Lower lobe of right lung (tissue), 2 donors: ENCODE results near the gene HMGXB3. TPM values are rescaled to one million over a fixed set of nuclear protein-coding genes. Genes with fewer than 3 reads are reported as not detected.

Source experiments
- ATAC-seq, 2 donors: fragments of 200-7000 bp; cut with Tn5 transposase; one replicate each; pipeline ENCODE4 v1.9.1; 2020 to 2022; ENCODE audit warnings: mild to moderate bottlenecking in 2 of 2, moderate library complexity in 2 of 2
- DNase-seq: peaks from one replicate; pipeline ENCODE4 v3.0.0-alpha.2; 2020
- H3K27ac ChIP-seq: fragments of 200-600 bp; one replicate; pipeline ENCODE4 v1.8.0; 2022
- H3K27me3 ChIP-seq: fragments of 200-600 bp; one replicate; pipeline ENCODE4 v1.8.0; 2022; ENCODE audit warnings: low read depth
- H3K36me3 ChIP-seq: fragments of 200-600 bp; one replicate; pipeline ENCODE4 v1.8.0; 2022; ENCODE audit warnings: mild to moderate bottlenecking
- H3K4me1 ChIP-seq: fragments of 200-600 bp; one replicate; pipeline ENCODE4 v1.8.0; 2022
- H3K4me3 ChIP-seq: fragments of 200-600 bp; one replicate; pipeline ENCODE4 v1.8.0; 2022; ENCODE audit warnings: mild to moderate bottlenecking
- H3K9me3 ChIP-seq: fragments of 200-600 bp; one replicate; pipeline ENCODE4 v1.8.0; 2022
- CTCF ChIP-seq: fragments of 200-600 bp; IDR thresholded peaks from one replicate; pipeline ENCODE4 v1.8.0; 2022; ENCODE audit warnings: antibody characterized with exemption, mild to moderate bottlenecking
- intact Hi-C: fragments of 100-400 bp; cut with DNase I; formaldehyde crosslinking; loops from one replicate; pipeline ENCODE4 v1.11.0; 2022
- total RNA-seq: library from RNA; stranded (reverse); fragmentation: NEBNext Ultra II Directional; extraction: Animal tissue kit (Norgen Biotek cat#: 25700); gene quantifications from one replicate; pipeline ENCODE4 v1.2.1, GENCODE V29; 2021
- donor health status: DM: no; HTN: yes; CAD: no; lungs with severe emphysema.

Gene HMGXB3
- total RNA-seq, 1 donor from 2014 or later, result 28.3 TPM

- no peaks in the 10 kb centered on the region for H3K4me1 ChIP-seq
- H3K36me3 ChIP-seq, result peaks cover 7% of the 10 kb centered on the region
- ATAC-seq (no peak), DNase-seq (no peak)
- H3K4me3 ChIP-seq, result no peak overlapping the region
- TF ChIP-seq CTCF, result no peak
- intact Hi-C loops, result no loop called here
- H3K9me3 ChIP-seq, result no peaks in the 10 kb centered on the region
- H3K27me3 ChIP-seq, result no peaks in the 10 kb centered on the region
- no peak overlapping the region for H3K27ac ChIP-seq
Measured at GRCh38 chr5:150075806-150076205, 75.3 kb downstream of the HMGXB3 start.

GRCh38 chr5:150077060-150077459, 76.5 kb downstream of the HMGXB3 start:
- Histone ChIP-seq H3K36me3 (peaks cover 7% of the 10 kb centered on the region), H3K9me3 (no peaks in the 10 kb centered on the region), H3K27ac (no peak overlapping the region), H3K4me3 (no peak overlapping the region), H3K4me1 (peaks cover 7% of the 10 kb centered on the region), H3K27me3 (no peaks in the 10 kb centered on the region)
- DNase-seq (no peak), ATAC-seq (no peak)
- intact Hi-C loops, result no loop called here
- TF ChIP-seq CTCF, result no peak

GRCh38 chr5:150077996-150078801, 77.7 kb downstream of the HMGXB3 start:
- ATAC-seq (no peak), DNase-seq (no peak)
- H3K9me3 ChIP-seq, result no peaks in the 10 kb centered on the region
- no peak for TF ChIP-seq CTCF
- no peak overlapping the region for H3K4me3 ChIP-seq
- no peak overlapping the region for H3K27ac ChIP-seq
- intact Hi-C loops, result no loop called here
- peaks cover 7% of the 10 kb centered on the region for H3K36me3 ChIP-seq
- peaks cover 16% of the 10 kb centered on the region for H3K4me1 ChIP-seq
- no peaks in the 10 kb centered on the region for H3K27me3 ChIP-seq

- Histone ChIP-seq H3K27ac (no peak overlapping the region), H3K9me3 (no peaks in the 10 kb centered on the region), H3K27me3 (no peaks in the 10 kb centered on the region), H3K36me3 (peaks cover 7% of the 10 kb centered on the region), H3K4me1 (peaks cover 16% of the 10 kb centered on the region), H3K4me3 (no peak overlapping the region)
- intact Hi-C loops, result no loop called here
- TF ChIP-seq CTCF, result no peak
- DNase-seq (no peak), ATAC-seq (no peak)
Measured at GRCh38 chr5:150078802-150079689, 78.5 kb downstream of the HMGXB3 start.

GRCh38 chr5:150079909-150080461, 79.4 kb downstream of the HMGXB3 start:
- no peak overlapping the region for H3K27ac ChIP-seq
- TF ChIP-seq CTCF, result no peak
- no peaks in the 10 kb centered on the region for H3K27me3 ChIP-seq
- peaks cover 16% of the 10 kb centered on the region for H3K4me1 ChIP-seq
- DNase-seq, result no peak
- no peak for ATAC-seq
- intact Hi-C loops, result no loop called here
- H3K4me3 ChIP-seq, result no peak overlapping the region
- H3K9me3 ChIP-seq, result no peaks in the 10 kb centered on the region
- peaks cover 7% of the 10 kb centered on the region for H3K36me3 ChIP-seq
